ENCODE measurements around the gene LDLRAD1. TPM values are rescaled to one million over a fixed set of nuclear protein-coding genes. Genes with fewer than 3 reads are reported as not detected.
"Not testable (repeated sequence)": the region's sequence is repeated elsewhere in the genome, so short reads cannot be mapped to it uniquely, and the experiment has no call there.

Gene LDLRAD1
- polyA plus RNA-seq, 1 donor (not counting 4 experiments of a cell fraction or from before 2014, with no cell fraction given) = not detected

- FAIRE-seq (no peak), DNase-seq (ENCODE audit: low read depth, low spot score) (no peak)
- TF ChIP-seq CTCF (optimal IDR thresholded peaks at IDR 0.05 in 1 of 3, IDR thresholded peaks at IDR 0.05 in 1 of 3, conservative IDR thresholded peaks at IDR 0.05 in 1 of 3; ENCODE audit: extremely low read depth in 1 of 3, insufficient read depth in 2 of 3, low read length in 3 of 3) (no peak), EZH2 (IDR thresholded peaks at IDR 0.05; ENCODE audit: low read length) (no peak)
- Histone ChIP-seq H3K27ac (ENCODE audit: control insufficient read depth, insufficient read depth, low read length) (no peak overlapping the region), H3K79me2 (ENCODE audit: control insufficient read depth, insufficient read depth, low read length) (no peaks in the 10 kb centered on the region), H4K20me1 (ENCODE audit: control insufficient read depth, extremely low read depth, insufficient read depth, low read length) (no peaks in the 10 kb centered on the region), H2AFZ (ENCODE audit: control insufficient read depth, low read length) (no peak overlapping the region), H3K4me3 (ENCODE audit: control insufficient read depth in 2 of 3, extremely low read depth in 1 of 3, insufficient read depth in 2 of 3, low read depth in 1 of 3, low read length in 3 of 3) (no peak overlapping the region), H3K9me1 (ENCODE audit: control insufficient read depth, extremely low read depth, insufficient read depth, low read length) (no peaks in the 10 kb centered on the region), H3K4me1 (ENCODE audit: control insufficient read depth, extremely low read depth, insufficient read depth, low read length) (no peaks in the 10 kb centered on the region), H3K4me2 (ENCODE audit: control insufficient read depth, extremely low read depth, insufficient read depth, low read depth, low read length) (no peak overlapping the region), H3K36me3 (ENCODE audit: control insufficient read depth in 2 of 2, extremely low read depth in 1 of 2, insufficient read depth in 2 of 2, low read length in 2 of 2) (no peaks in the 10 kb centered on the region), H3K9me3 (ENCODE audit: control insufficient read depth, low read depth, low read length) (no peaks in the 10 kb centered on the region), H3K27me3 (ENCODE audit: control insufficient read depth, extremely low read depth, insufficient read depth, low read length) (no peaks in the 10 kb centered on the region), H3K9ac (ENCODE audit: control insufficient read depth, extremely low read depth, insufficient read depth, low read length) (no peak overlapping the region)
- dilution Hi-C loops (cut with MboI; ENCODE audit: extremely low pct_ligation_motif_present, low sequenced_read_pairs) = no loop called here
Measured at GRCh38 chr1:54027848-54028247, 9.9 kb upstream of the LDLRAD1 start.

- H3K79me2 ChIP-seq (ENCODE audit: control insufficient read depth, insufficient read depth, low read length); H3K9ac ChIP-seq (ENCODE audit: control insufficient read depth, extremely low read depth, insufficient read depth, low read length); H3K9me1 ChIP-seq (ENCODE audit: control insufficient read depth, extremely low read depth, insufficient read depth, low read length); H2AFZ ChIP-seq (ENCODE audit: control insufficient read depth, low read length); H3K4me2 ChIP-seq (ENCODE audit: control insufficient read depth, extremely low read depth, insufficient read depth, low read depth, low read length); dilution Hi-C loops (cut with MboI; ENCODE audit: extremely low pct_ligation_motif_present, low sequenced_read_pairs); DNase-seq (ENCODE audit: low read depth, low spot score); H3K9me3 ChIP-seq (ENCODE audit: control insufficient read depth, low read depth, low read length); H3K27me3 ChIP-seq (ENCODE audit: control insufficient read depth, extremely low read depth, insufficient read depth, low read length); H3K4me3 ChIP-seq (ENCODE audit: control insufficient read depth in 2 of 3, extremely low read depth in 1 of 3, insufficient read depth in 2 of 3, low read depth in 1 of 3, low read length in 3 of 3); FAIRE-seq; H3K27ac ChIP-seq (ENCODE audit: control insufficient read depth, insufficient read depth, low read length); H4K20me1 ChIP-seq (ENCODE audit: control insufficient read depth, extremely low read depth, insufficient read depth, low read length); H3K36me3 ChIP-seq (ENCODE audit: control insufficient read depth in 2 of 2, extremely low read depth in 1 of 2, insufficient read depth in 2 of 2, low read length in 2 of 2); H3K4me1 ChIP-seq (ENCODE audit: control insufficient read depth, extremely low read depth, insufficient read depth, low read length): not testable (repeated sequence)
Measured at GRCh38 chr1:54024811-54025210, 6.8 kb upstream of the LDLRAD1 start.

DNA sequence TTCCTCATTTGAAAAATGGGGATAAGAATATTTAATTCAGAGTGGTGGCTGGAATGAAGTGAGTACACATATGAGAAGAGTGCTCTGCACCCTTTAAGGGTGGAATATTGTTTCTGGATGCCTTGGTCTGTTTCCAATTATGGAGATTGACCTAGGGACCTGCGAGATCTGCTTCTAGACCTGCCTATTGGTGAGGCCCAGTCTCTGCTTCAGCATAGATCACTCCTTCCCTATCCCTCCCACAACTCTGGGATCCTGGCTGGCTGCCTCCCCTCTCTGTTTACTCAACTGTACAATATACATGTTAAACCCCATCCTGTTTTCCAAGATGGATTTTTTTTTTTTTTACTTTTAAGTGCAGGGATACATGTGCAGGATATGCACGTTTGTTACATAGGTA lies 6.4 kb upstream of the LDLRAD1 start:
- no peak for FAIRE-seq
- dilution Hi-C loops (cut with MboI; ENCODE audit: extremely low pct_ligation_motif_present, low sequenced_read_pairs) = no loop called here
- Histone ChIP-seq H3K4me1 (ENCODE audit: control insufficient read depth, extremely low read depth, insufficient read depth, low read length) (no peaks in the 10 kb centered on the region), H3K79me2 (ENCODE audit: control insufficient read depth, insufficient read depth, low read length) (no peaks in the 10 kb centered on the region), H2AFZ (ENCODE audit: control insufficient read depth, low read length) (no peak overlapping the region), H3K27ac (ENCODE audit: control insufficient read depth, insufficient read depth, low read length) (no peak overlapping the region), H3K9me1 (ENCODE audit: control insufficient read depth, extremely low read depth, insufficient read depth, low read length) (no peaks in the 10 kb centered on the region), H3K36me3 (ENCODE audit: control insufficient read depth in 2 of 2, extremely low read depth in 1 of 2, insufficient read depth in 2 of 2, low read length in 2 of 2) (no peaks in the 10 kb centered on the region), H3K9ac (ENCODE audit: control insufficient read depth, extremely low read depth, insufficient read depth, low read length) (no peak overlapping the region), H3K4me2 (ENCODE audit: control insufficient read depth, extremely low read depth, insufficient read depth, low read depth, low read length) (no peak overlapping the region), H3K9me3 (ENCODE audit: control insufficient read depth, low read depth, low read length) (no peaks in the 10 kb centered on the region), H3K27me3 (ENCODE audit: control insufficient read depth, extremely low read depth, insufficient read depth, low read length) (no peaks in the 10 kb centered on the region), H3K4me3 (ENCODE audit: control insufficient read depth in 2 of 3, extremely low read depth in 1 of 3, insufficient read depth in 2 of 3, low read depth in 1 of 3, low read length in 3 of 3) (no peak overlapping the region), H4K20me1 (ENCODE audit: control insufficient read depth, extremely low read depth, insufficient read depth, low read length) (no peaks in the 10 kb centered on the region)
- TF ChIP-seq EZH2 (IDR thresholded peaks at IDR 0.05; ENCODE audit: low read length) (no peak), CTCF (optimal IDR thresholded peaks at IDR 0.05 in 1 of 3, IDR thresholded peaks at IDR 0.05 in 1 of 3, conservative IDR thresholded peaks at IDR 0.05 in 1 of 3; ENCODE audit: extremely low read depth in 1 of 3, insufficient read depth in 2 of 3, low read length in 3 of 3) (no peak)
- DNase-seq (ENCODE audit: low read depth, low spot score) = no peak

DNA sequence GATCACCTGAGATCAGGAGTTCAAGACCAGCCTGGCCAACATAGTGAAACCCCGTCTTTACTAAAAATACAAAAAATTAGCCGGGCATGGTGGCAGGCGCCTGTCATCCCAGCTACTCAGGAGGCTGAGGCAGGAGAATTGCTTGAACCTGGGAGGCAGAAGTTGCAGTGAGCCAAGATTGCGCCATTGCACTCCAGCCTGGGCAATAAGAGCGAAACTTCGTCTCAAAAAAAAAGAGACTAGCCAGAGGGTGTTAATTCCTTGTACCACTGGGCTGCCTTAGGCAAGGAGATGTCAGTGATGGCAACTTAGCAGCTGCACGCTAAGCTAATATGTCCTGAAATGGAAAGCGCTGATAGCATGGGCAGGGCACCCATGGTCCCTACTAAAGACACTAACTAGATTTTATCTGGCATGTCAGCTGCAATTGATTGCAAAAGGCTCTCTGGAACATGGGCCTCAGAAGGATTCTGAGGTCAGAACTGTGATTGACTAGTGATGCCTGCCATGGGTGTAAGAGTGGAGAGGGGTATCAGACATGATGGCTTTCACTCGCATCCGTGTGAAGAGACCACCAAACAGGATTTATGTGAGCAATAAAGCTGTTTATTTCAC lies 1.7 kb upstream of the LDLRAD1 start:
- H3K4me3 ChIP-seq (ENCODE audit: control insufficient read depth in 2 of 3, extremely low read depth in 1 of 3, insufficient read depth in 2 of 3, low read depth in 1 of 3, low read length in 3 of 3); H4K20me1 ChIP-seq (ENCODE audit: control insufficient read depth, extremely low read depth, insufficient read depth, low read length); H3K36me3 ChIP-seq (ENCODE audit: control insufficient read depth in 2 of 2, extremely low read depth in 1 of 2, insufficient read depth in 2 of 2, low read length in 2 of 2); FAIRE-seq; H3K79me2 ChIP-seq (ENCODE audit: control insufficient read depth, insufficient read depth, low read length); H2AFZ ChIP-seq (ENCODE audit: control insufficient read depth, low read length); H3K9me3 ChIP-seq (ENCODE audit: control insufficient read depth, low read depth, low read length); dilution Hi-C loops (cut with MboI; ENCODE audit: extremely low pct_ligation_motif_present, low sequenced_read_pairs); H3K27me3 ChIP-seq (ENCODE audit: control insufficient read depth, extremely low read depth, insufficient read depth, low read length); H3K27ac ChIP-seq (ENCODE audit: control insufficient read depth, insufficient read depth, low read length); DNase-seq (ENCODE audit: low read depth, low spot score); H3K9me1 ChIP-seq (ENCODE audit: control insufficient read depth, extremely low read depth, insufficient read depth, low read length); H3K4me2 ChIP-seq (ENCODE audit: control insufficient read depth, extremely low read depth, insufficient read depth, low read depth, low read length); H3K9ac ChIP-seq (ENCODE audit: control insufficient read depth, extremely low read depth, insufficient read depth, low read length): not testable (repeated sequence)
- H3K4me1 ChIP-seq (ENCODE audit: control insufficient read depth, extremely low read depth, insufficient read depth, low read length) = peaks cover 12% of the 10 kb centered on the region

Data from keratinocyte (primary cell).